A673 (cell line): Measurements from ENCODE around the gene CRB1. TPM values are rescaled to one million over a fixed set of nuclear protein-coding genes. Genes with fewer than 3 reads are reported as not detected.

ENCODE experiments used
- BruUV-seq: library from RNA; stranded (reverse); fragments of 400-500 nt; replicated peaks from 2 replicates; lab custom pipeline; 2021; lab: Mats Ljungman, UMichigan
- CTCF ChIA-PET: fragments of 300-600 bp; sonication (Branson Sonifier 250); formaldehyde crosslinking; loops from one replicate; lab custom pipeline; 2022; ENCODE audit warnings: antibody characterized with exemption; lab: Charles Lee
- POLR2A ChIA-PET: fragments of 300-600 bp; sonication (Branson Sonifier 250); formaldehyde crosslinking; loops from one replicate; lab custom pipeline; 2022; ENCODE audit warnings: antibody characterized with exemption; ENCODE audit not compliant: low non-redundant PET; lab: Charles Lee
- DNase-seq: peaks from one replicate; pipeline ENCODE4 v3.0.0-alpha.2; 2015; ENCODE audit warnings: low spot score
- H3K27ac ChIP-seq: fragments of 200-600 bp; sonication (generic); 2 replicates; pipeline ENCODE4 v1.5.1; 2016; ENCODE audit warnings: mixed run types, low read depth, mild to moderate bottlenecking, mixed read lengths, antibody characterized with exemption, low read length; ENCODE audit not compliant: poor library complexity, severe bottlenecking
- H3K27me3 ChIP-seq: fragments of 200-600 bp; sonication (generic); replicated peaks from 2 replicates; pipeline ENCODE4 v1.6.1; 2017; ENCODE audit warnings: mixed run types, low read depth, mild to moderate bottlenecking, mixed read lengths, antibody characterized with exemption, low read length; ENCODE audit not compliant: insufficient read depth, poor library complexity
- H3K36me3 ChIP-seq: fragments of 200-600 bp; sonication (generic); 2 replicates; pipeline ENCODE4 v1.6.1; 2016; ENCODE audit warnings: mixed run types, mild to moderate bottlenecking, mixed read lengths, antibody characterized with exemption, low read length; ENCODE audit not compliant: insufficient read depth, poor library complexity, severe bottlenecking
- H3K4me1 ChIP-seq: fragments of 200-600 bp; sonication (generic); 2 replicates; pipeline ENCODE4 v1.6.1; 2017; ENCODE audit warnings: mixed run types, mild to moderate bottlenecking, mixed read lengths, antibody characterized with exemption, low read length; ENCODE audit not compliant: insufficient read depth, poor library complexity, severe bottlenecking
- H3K4me3 ChIP-seq: fragments of 200-600 bp; sonication (generic); 2 replicates; pipeline ENCODE4 v1.5.1; 2016; ENCODE audit warnings: low read depth, mixed run types, mild to moderate bottlenecking, mixed read lengths, low read length; ENCODE audit not compliant: poor library complexity, severe bottlenecking
- H3K9me3 ChIP-seq: fragments of 200-600 bp; sonication (generic); 2 replicates; pipeline ENCODE4 v1.6.1; 2016; ENCODE audit warnings: mixed run types, low read depth, mild to moderate bottlenecking, mixed read lengths, antibody characterized with exemption, low read length; ENCODE audit not compliant: poor library complexity, severe bottlenecking
- EZH2 ChIP-seq: fragments of 200-600 bp; sonication (generic); IDR thresholded peaks from 2 replicates; pipeline ENCODE4 v1.6.1; 2017; ENCODE audit warnings: borderline replicate concordance, low read depth, mild to moderate bottlenecking, mixed read lengths, antibody characterized with exemption, low read length; ENCODE audit not compliant: poor library complexity, severe bottlenecking
- intact Hi-C: fragments of 100-400 bp; cut with micrococcal nuclease; formaldehyde crosslinking; loops from one replicate; pipeline ENCODE4 v1.10.0; 2022; ENCODE audit not compliant: unreplicated experiment
- total RNA-seq: library from RNA; stranded (reverse); gene quantifications from 2 replicates; pipeline ENCODE4 v1.2.3, GENCODE V29; 2021
- TF ChIP-seq, protein P1 (sequence below): fragments of 300-800, 200-600 bp; sonication (generic); conservative IDR thresholded peaks from 2 replicates; pipeline ENCODE4 v1.5.1; 2017; ENCODE audit warnings: low read depth, mild to moderate bottlenecking, antibody characterized with exemption, low read length, moderate library complexity, mixed read lengths

CRB1 gene
- total RNA-seq, 1 experiment from 2014 or later: not detected

DNA sequence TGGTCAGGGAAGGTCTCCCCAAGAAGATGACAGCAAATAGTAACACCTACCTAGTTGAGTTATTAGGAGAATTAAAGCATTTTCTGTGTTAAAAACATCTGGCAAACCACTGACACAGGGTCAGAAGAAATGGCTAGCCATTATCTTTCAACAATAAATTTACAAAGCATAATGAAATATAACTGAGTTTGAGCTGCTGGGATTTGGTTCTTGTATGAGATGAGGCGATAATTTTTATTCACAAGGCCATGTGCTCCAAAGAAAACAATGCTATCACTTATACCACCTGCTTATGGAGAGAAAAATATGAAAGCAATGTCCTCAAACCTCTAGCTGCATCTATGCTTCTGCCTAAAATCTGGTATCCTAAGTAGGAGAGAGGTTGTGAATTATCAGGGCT, 202.3 kb downstream of the CRB1 start:
- TF ChIP-seq, protein P1, sequence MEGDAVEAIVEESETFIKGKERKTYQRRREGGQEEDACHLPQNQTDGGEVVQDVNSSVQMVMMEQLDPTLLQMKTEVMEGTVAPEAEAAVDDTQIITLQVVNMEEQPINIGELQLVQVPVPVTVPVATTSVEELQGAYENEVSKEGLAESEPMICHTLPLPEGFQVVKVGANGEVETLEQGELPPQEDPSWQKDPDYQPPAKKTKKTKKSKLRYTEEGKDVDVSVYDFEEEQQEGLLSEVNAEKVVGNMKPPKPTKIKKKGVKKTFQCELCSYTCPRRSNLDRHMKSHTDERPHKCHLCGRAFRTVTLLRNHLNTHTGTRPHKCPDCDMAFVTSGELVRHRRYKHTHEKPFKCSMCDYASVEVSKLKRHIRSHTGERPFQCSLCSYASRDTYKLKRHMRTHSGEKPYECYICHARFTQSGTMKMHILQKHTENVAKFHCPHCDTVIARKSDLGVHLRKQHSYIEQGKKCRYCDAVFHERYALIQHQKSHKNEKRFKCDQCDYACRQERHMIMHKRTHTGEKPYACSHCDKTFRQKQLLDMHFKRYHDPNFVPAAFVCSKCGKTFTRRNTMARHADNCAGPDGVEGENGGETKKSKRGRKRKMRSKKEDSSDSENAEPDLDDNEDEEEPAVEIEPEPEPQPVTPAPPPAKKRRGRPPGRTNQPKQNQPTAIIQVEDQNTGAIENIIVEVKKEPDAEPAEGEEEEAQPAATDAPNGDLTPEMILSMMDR: no peak
- TF ChIP-seq EZH2: no peak
- intact Hi-C loops: no loop called here
- POLR2A ChIA-PET: no interaction called here
- no peaks in the 10 kb centered on the region for H3K9me3 ChIP-seq
- CTCF ChIA-PET: interaction anchor here (1.0 kb wide), 1 partner anchor 70 kb away, joined by 12 read pairs; no protein-coding TSS in a partner anchor
- H3K27me3 ChIP-seq: no peaks in the 10 kb centered on the region
- H3K4me3 ChIP-seq: no peak overlapping the region
- H3K4me1 ChIP-seq: peaks cover 9% of the 10 kb centered on the region
- H3K36me3 ChIP-seq: no peaks in the 10 kb centered on the region
- H3K27ac ChIP-seq: no peak overlapping the region
- BruUV-seq: no TSS peak
- no peak for DNase-seq

DNA sequence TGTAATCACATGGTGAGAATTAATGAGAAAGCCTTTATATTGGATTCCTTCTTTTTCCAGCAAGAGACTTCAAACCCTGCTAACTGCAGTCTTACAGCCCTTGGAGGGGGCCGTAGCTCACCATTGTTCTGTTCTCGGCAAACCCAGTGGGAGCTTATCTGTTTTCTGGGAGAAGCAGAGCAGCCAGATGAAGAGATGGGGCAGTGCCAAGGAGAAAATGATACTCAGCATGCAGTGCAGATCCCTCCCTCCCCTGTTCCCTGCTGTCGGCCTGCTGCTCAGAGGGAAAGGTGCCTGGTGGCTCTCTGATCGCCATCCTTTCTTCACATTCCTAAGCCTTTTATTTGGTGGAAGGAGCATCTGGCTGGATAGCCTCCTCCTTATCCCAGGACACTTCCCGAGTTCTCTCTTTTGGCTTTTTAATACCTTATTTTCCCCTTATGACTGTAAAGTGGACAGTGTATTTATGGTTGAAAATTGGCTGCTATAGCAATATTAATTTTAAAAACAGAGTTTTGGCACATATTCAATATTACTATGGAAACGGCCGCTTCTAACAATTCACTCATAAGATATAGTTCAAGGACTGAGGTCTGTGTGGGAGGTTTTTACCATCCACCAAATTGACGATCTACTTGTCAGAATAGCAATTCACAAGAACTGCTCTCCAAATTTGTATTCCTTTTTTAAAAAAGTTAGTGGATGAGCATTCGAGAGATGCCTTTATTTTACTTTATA, 203.4 kb downstream of the CRB1 start:
- POLR2A ChIA-PET: no interaction called here
- BruUV-seq: no TSS peak
- Histone ChIP-seq H3K9me3 (no peaks in the 10 kb centered on the region), H3K4me3 (no peak overlapping the region), H3K27me3 (no peaks in the 10 kb centered on the region), H3K27ac (no peak overlapping the region), H3K4me1 (peaks cover 9% of the 10 kb centered on the region), H3K36me3 (no peaks in the 10 kb centered on the region)
- TF ChIP-seq, protein P1: no peak
- no peak for TF ChIP-seq EZH2
- peak; percentile 64 for DNase-seq
- intact Hi-C loops: no loop called here
- CTCF ChIA-PET: interaction anchor here (0.9 to 1.0 kb wide), 2 partner anchors 71 to 362 kb away, joined by 4 to 12 read pairs; no protein-coding TSS in a partner anchor

DNA sequence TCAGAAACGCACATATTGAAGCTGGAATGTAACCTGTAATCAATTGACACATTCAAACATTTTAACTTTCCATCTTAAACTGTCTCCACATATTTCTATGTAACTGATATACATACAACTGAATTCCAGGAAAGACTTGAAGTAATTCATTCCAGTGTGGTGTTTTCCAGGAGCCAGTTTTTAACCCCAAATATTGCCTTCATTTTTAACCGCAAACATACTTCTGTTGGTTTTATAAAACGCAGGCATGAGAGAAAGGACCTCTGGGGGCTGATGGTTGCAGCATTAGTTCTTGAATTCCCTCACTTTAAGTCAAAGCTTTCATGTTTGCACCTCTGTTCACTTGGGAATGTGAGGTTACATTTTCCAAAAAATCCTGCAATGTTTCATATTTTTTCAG, 204.1 kb downstream of the CRB1 start:
- intact Hi-C loops: no loop called here
- no TSS peak for BruUV-seq

More for the DNA sequence above, 204.1 kb downstream of the CRB1 start:
- ChIA-PET POLR2A (no interaction called here), CTCF (no interaction called here)
- Histone ChIP-seq H3K9me3 (no peaks in the 10 kb centered on the region), H3K27me3 (no peaks in the 10 kb centered on the region), H3K4me1 (peaks cover 9% of the 10 kb centered on the region), H3K4me3 (no peak overlapping the region), H3K36me3 (no peaks in the 10 kb centered on the region), H3K27ac (no peak overlapping the region)
- TF ChIP-seq EZH2: no peak
- TF ChIP-seq, protein P1: no peak
- DNase-seq: no peak
